Lower leg skin (tissue), 3 donors: ENCODE data around the gene RACGAP1.

ENCODE experiments used
- CTCF ChIP-seq, 3 donors: fragments of 450-650 bp; IDR thresholded peaks; one replicate each; pipeline ENCODE4 v1.5.1; 2016; ENCODE audit warnings: antibody characterized with exemption in 3 of 3, mild to moderate bottlenecking in 3 of 3, moderate library complexity in 2 of 3
- POLR2A ChIP-seq, 2 donors: fragments of 450-650 bp; IDR thresholded peaks; one replicate each; pipeline ENCODE4 v1.6.1; 2016 to 2017; ENCODE audit warnings: antibody characterized with exemption in 2 of 2, mild to moderate bottlenecking in 1 of 2, moderate library complexity in 1 of 2

GRCh38 chr12:50006280-50006679, 19.0 kb downstream of the RACGAP1 start:
- TF ChIP-seq CTCF (IDR thresholded peaks at IDR 0.05) (no peak), POLR2A (IDR thresholded peaks at IDR 0.05) (no peak)
